Psoas muscle (tissue), 8 donors: Measurements from ENCODE around the gene PLAGL2. TPM values are rescaled to one million over a fixed set of nuclear protein-coding genes. Genes with fewer than 3 reads are reported as not detected.

Experiments
- ATAC-seq, 4 donors: fragments of 200-7000 bp; cut with Tn5 transposase; one replicate each; pipeline ENCODE4 v1.9.1; 2020; ENCODE audit warnings: moderate library complexity in 3 of 4, mild to moderate bottlenecking in 2 of 4
- DNase-seq, 2 donors: peaks; one replicate each; pipeline ENCODE4 v3.0.0-alpha.2; 2020
- H3K27ac ChIP-seq: fragments of 200-600 bp; one replicate; pipeline ENCODE4 v1.8.0; 2022
- H3K27me3 ChIP-seq, 3 donors: fragments of 200-600 bp in 1 of 3; one replicate each; pipeline versions ENCODE4 v1.6.1 to v1.8.0; 2013 to 2022; ENCODE audit warnings: low read length in 2 of 3, mild to moderate bottlenecking in 2 of 3, moderate library complexity in 1 of 3; ENCODE audit not compliant: insufficient read depth in 3 of 3
- H3K36me3 ChIP-seq, 2 donors: fragments of 200-600 bp in 1 of 2; one replicate each; pipeline versions ENCODE4 v1.6.1 to v1.8.0; 2013 to 2022; ENCODE audit warnings: low read depth in 1 of 2, mild to moderate bottlenecking in 1 of 2, moderate library complexity in 1 of 2; ENCODE audit not compliant: insufficient read depth in 1 of 2
- H3K4me1 ChIP-seq: fragments of 200-600 bp; one replicate; pipeline ENCODE4 v1.8.0; 2022
- H3K4me3 ChIP-seq: fragments of 200-600 bp; one replicate; pipeline ENCODE4 v1.8.0; 2022; ENCODE audit warnings: mild to moderate bottlenecking
- H3K9me3 ChIP-seq: fragments of 200-600 bp; one replicate; pipeline ENCODE4 v1.8.0; 2022
- CTCF ChIP-seq: fragments of 200-600 bp; IDR thresholded peaks from one replicate; pipeline ENCODE4 v1.8.0; 2022; ENCODE audit warnings: antibody characterized with exemption
- WGBS, 3 donors: extraction: QIAGEN DNeasy Blood & Tissue Kit; methylation state at CpG; one replicate each; pipeline versions ENCODE4 v1.1.6 to v1.1.7; 2013; 5-methylcytosine and 5-hydroxymethylcytosine counted together
- intact Hi-C, 2 donors: fragments of 100-400 bp; cut with DNase I; formaldehyde crosslinking; loops; one replicate each; pipeline versions ENCODE4 v1.11.0 to v1.14.2; 2022
- polyA plus RNA-seq, 3 donors: library from polyadenylated mRNA; stranded (reverse); fragments of 200-250 nt; gene quantifications; one replicate each; pipeline ENCODE4 v1.2.3, GENCODE V29; 2013
- total RNA-seq, 4 donors: library from RNA; stranded (reverse); fragmentation: NEBNext Ultra II Directional in 2 of 4; extraction: Animal tissue kit (Norgen Biotek cat#: 25700) in 2 of 4; gene quantifications; one replicate each; pipeline versions ENCODE4 v1.2.1 to v1.2.4, GENCODE V29; 2021 to 2023
- donor health status: healthy with polysubstance abuse.
- donor health status: DM: no; HTN: no; CAD: no; lungs with moderate emphysema.
- donor health status: Bipolar disorder and iron deficiency.
- donor health status: healthy.
- donor health status: DM: yes; HTN: yes; CAD: no.
- donor health status: DM: no; HTN: no; CAD: no.
- donor health status: DM: no; HTN: no; CAD: no.
- donor health status: DM: yes; HTN: yes; CAD: no.

PLAGL2 gene
- total and polyA plus RNA-seq, 7 donors, result 1.7 to 9.6 (median 5.2) TPM

GRCh38 chr20:32158351-32158750 lies 49.2 kb downstream of the PLAGL2 start:
- Histone ChIP-seq H3K36me3 (peaks cover 3 to 80% of the 10 kb centered on the region in 2 donors), H3K4me1 (peaks cover 14% of the 10 kb centered on the region), H3K27me3 (no peaks in the 10 kb centered on the region), H3K27ac (no peak overlapping the region), H3K9me3 (no peaks in the 10 kb centered on the region), H3K4me3 (no peak overlapping the region)
- 94 to 96% (median 95%) methylated on average over 11 of the region's 11 CpGs for WGBS, 3 donors
- no peak for TF ChIP-seq CTCF
- no peak for ATAC-seq
- DNase-seq, result no peak
- intact Hi-C loops, result no loop called here

- peaks cover 17% of the 10 kb centered on the region for H3K4me1 ChIP-seq
- 93 to 95% (median 93%) methylated on average over 14 of the region's 14 CpGs for WGBS, 3 donors
- no peak overlapping the region for H3K4me3 ChIP-seq
- DNase-seq, result no peak
- H3K36me3 ChIP-seq, result peaks cover 3 to 81% of the 10 kb centered on the region in 2 donors
- intact Hi-C loops, result no loop called here
- no peaks in the 10 kb centered on the region for H3K9me3 ChIP-seq
- no peak for TF ChIP-seq CTCF
- ATAC-seq, result no peak
- no peaks in the 10 kb centered on the region for H3K27me3 ChIP-seq
- no peak overlapping the region for H3K27ac ChIP-seq
Measured at GRCh38 chr20:32157611-32158010, 49.9 kb downstream of the PLAGL2 start.

GRCh38 chr20:32155017-32155981 lies 52.2 kb downstream of the PLAGL2 start:
- ATAC-seq, result peak; percentile 83 to 88 (median 86)
- WGBS, 3 donors, result 34 to 47% (median 43%) methylated on average over 11 of the region's 11 CpGs

GRCh38 chr20:32153771-32154170 lies 53.8 kb downstream of the PLAGL2 start:
- intact Hi-C loops, result loop anchor here in 1 of 2 donors (5.0 kb wide), 1 partner anchor 49 kb away; no protein-coding TSS in a partner anchor
- H3K27ac ChIP-seq, result peak overlapping the region; percentile 23
- ATAC-seq (no peak), DNase-seq (no peak)
- H3K36me3 ChIP-seq, result peaks cover 0 to 80% of the 10 kb centered on the region in 2 donors
- WGBS, 3 donors, result 94 to 97% (median 97%) methylated on average over 5 of the region's 5 CpGs
- H3K9me3 ChIP-seq, result no peaks in the 10 kb centered on the region
- H3K4me3 ChIP-seq, result no peak overlapping the region
- TF ChIP-seq CTCF, result no peak
- H3K4me1 ChIP-seq, result peaks cover 17% of the 10 kb centered on the region
- no peaks in the 10 kb centered on the region for H3K27me3 ChIP-seq

More at GRCh38 chr20:32155017-32155981, 52.2 kb downstream of the PLAGL2 start:
- peak; percentile 13 for TF ChIP-seq CTCF
- DNase-seq, result peak; percentile 90 to 91
- Histone ChIP-seq H3K9me3 (no peaks in the 10 kb centered on the region), H3K36me3 (peaks cover 0 to 81% of the 10 kb centered on the region in 2 donors), H3K4me3 (no peak overlapping the region), H3K27me3 (no peaks in the 10 kb centered on the region), H3K27ac (peak overlapping the region; percentile 72), H3K4me1 (peaks cover 17% of the 10 kb centered on the region)
- intact Hi-C loops, result no loop called here
